ENCODE data around the gene CALML5. TPM values are rescaled to one million over a fixed set of nuclear protein-coding genes. Genes with fewer than 3 reads are reported as not detected.

The CALML5 gene
- total RNA-seq, 1 experiment from 2014 or later = not detected

DNA sequence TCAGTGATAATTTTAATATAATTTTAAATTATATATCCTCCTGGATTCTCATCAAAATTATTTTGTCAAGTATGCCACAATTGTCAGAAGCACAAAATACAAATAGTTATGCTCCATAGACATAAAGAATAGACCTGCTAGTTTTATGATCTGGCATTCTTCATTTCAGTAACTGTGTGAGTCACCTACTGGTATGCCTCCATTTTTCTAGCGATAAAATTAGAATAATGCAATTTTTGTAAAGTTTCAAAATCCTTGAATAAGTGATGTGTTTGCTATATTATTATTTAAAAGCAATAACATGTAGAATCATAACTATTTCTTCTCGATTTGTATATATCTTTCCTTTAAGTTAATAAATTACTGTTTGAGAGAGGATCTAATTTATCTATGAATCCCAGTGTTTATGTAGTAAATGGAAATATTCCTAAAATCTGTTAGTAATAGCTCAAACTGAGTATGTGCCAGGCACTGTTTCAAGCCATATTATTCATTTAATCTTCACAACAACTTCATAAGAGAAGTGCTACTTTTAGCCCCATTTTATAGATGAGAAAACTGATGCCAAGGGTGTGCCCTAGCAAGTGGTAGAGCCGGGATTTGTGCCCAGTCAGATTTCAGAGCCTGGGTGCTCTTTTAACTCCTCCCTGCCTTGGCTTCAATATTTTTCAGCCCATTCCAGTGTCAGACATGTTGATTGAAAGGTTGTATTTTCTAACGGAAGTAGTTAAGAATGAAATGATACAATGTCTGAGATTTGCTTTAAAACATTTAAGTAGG lies 48.6 kb downstream of the CALML5 start:
- ChIA-PET CTCF (no interaction called here), POLR2A (ENCODE audit: low non-redundant PET) (no interaction called here)
- Histone ChIP-seq H3K36me3 (ENCODE audit: insufficient read depth, low read length, poor library complexity, severe bottlenecking) (peaks cover 44% of the 10 kb centered on the region), H3K27me3 (replicated peaks; ENCODE audit: insufficient read depth, low read depth, low read length, poor library complexity) (no peaks in the 10 kb centered on the region), H3K9me3 (ENCODE audit: low read depth, low read length, poor library complexity, severe bottlenecking) (no peaks in the 10 kb centered on the region), H3K4me1 (ENCODE audit: insufficient read depth, low read length, poor library complexity, severe bottlenecking) (peaks cover 16% of the 10 kb centered on the region), H3K4me3 (ENCODE audit: low read depth, low read length, poor library complexity, severe bottlenecking) (no peak overlapping the region), H3K27ac (ENCODE audit: low read depth, low read length, poor library complexity, severe bottlenecking) (no peak overlapping the region)
- TF ChIP-seq, protein P1, sequence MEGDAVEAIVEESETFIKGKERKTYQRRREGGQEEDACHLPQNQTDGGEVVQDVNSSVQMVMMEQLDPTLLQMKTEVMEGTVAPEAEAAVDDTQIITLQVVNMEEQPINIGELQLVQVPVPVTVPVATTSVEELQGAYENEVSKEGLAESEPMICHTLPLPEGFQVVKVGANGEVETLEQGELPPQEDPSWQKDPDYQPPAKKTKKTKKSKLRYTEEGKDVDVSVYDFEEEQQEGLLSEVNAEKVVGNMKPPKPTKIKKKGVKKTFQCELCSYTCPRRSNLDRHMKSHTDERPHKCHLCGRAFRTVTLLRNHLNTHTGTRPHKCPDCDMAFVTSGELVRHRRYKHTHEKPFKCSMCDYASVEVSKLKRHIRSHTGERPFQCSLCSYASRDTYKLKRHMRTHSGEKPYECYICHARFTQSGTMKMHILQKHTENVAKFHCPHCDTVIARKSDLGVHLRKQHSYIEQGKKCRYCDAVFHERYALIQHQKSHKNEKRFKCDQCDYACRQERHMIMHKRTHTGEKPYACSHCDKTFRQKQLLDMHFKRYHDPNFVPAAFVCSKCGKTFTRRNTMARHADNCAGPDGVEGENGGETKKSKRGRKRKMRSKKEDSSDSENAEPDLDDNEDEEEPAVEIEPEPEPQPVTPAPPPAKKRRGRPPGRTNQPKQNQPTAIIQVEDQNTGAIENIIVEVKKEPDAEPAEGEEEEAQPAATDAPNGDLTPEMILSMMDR (conservative IDR thresholded peaks at IDR 0.05; ENCODE audit: low read depth, low read length) = no peak
- no peak for TF ChIP-seq EZH2 (IDR thresholded peaks at IDR 0.05; ENCODE audit: borderline replicate concordance, low read depth, low read length, poor library complexity, severe bottlenecking)
- no peak for DNase-seq (ENCODE audit: low spot score)
- intact Hi-C loops (cut with micrococcal nuclease; ENCODE audit: unreplicated experiment) = no loop called here
- no TSS peak for BruUV-seq (replicated peaks)

DNA sequence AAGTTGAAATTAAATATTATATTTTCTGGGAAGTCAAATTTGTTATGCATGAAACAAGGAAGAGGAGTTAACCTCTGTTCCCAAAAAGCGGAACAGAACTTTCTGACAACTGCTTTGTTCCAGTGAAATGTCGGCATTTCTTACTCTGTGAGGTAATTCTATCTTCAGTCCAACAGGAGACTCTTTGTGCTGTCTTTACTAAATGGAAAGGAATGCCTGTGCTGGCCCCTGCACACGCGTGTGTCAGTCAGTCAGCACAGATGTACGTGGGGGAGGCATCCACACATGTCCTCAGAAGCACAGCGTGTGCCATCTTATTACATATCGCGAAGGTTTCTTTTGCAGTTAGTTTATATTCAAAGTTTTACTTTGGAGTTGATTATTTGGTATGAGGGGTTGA lies 49.5 kb downstream of the CALML5 start:
- ChIA-PET POLR2A (ENCODE audit: low non-redundant PET) (no interaction called here), CTCF (no interaction called here)
- H3K36me3 ChIP-seq (ENCODE audit: insufficient read depth, low read length, poor library complexity, severe bottlenecking) = peaks cover 35% of the 10 kb centered on the region
- no peak for TF ChIP-seq EZH2 (IDR thresholded peaks at IDR 0.05; ENCODE audit: borderline replicate concordance, low read depth, low read length, poor library complexity, severe bottlenecking)
- TF ChIP-seq, protein P1 (conservative IDR thresholded peaks at IDR 0.05; ENCODE audit: low read depth, low read length) = no peak
- no peaks in the 10 kb centered on the region for H3K27me3 ChIP-seq (replicated peaks; ENCODE audit: insufficient read depth, low read depth, low read length, poor library complexity)
- H3K27ac ChIP-seq (ENCODE audit: low read depth, low read length, poor library complexity, severe bottlenecking) = no peak overlapping the region
- intact Hi-C loops (cut with micrococcal nuclease; ENCODE audit: unreplicated experiment) = loop anchor here (10.0 kb wide), 2 partner anchors 425 to 955 kb away; no protein-coding TSS in a partner anchor
- H3K9me3 ChIP-seq (ENCODE audit: low read depth, low read length, poor library complexity, severe bottlenecking) = no peaks in the 10 kb centered on the region
- no TSS peak for BruUV-seq (replicated peaks)
- H3K4me1 ChIP-seq (ENCODE audit: insufficient read depth, low read length, poor library complexity, severe bottlenecking) = peaks cover 16% of the 10 kb centered on the region
- no peak overlapping the region for H3K4me3 ChIP-seq (ENCODE audit: low read depth, low read length, poor library complexity, severe bottlenecking)
- no peak for DNase-seq (ENCODE audit: low spot score)

DNA sequence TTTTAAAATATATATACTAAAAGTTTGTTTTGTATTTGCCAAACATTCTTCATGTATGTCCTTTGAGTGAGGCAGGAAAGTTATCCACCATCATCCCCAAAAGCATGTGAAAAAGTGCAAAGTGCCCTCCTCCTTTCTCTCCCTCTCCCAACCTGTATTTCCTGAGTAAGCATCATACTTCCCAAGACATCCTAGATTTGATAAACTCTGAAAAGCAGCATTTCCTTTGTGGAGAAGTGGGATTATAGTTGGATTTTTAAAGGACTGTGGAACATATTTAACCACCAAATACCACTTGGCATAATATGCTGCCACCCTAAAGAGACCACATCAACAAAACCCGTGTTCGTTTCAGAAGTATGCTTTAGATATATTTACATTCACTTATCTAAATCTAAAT lies 50.1 kb downstream of the CALML5 start:
- peaks cover 29% of the 10 kb centered on the region for H3K36me3 ChIP-seq (ENCODE audit: insufficient read depth, low read length, poor library complexity, severe bottlenecking)
- BruUV-seq (replicated peaks) = no TSS peak
- intact Hi-C loops (cut with micrococcal nuclease; ENCODE audit: unreplicated experiment) = loop anchor here (10.0 kb wide), 2 partner anchors 426 to 956 kb away; no protein-coding TSS in a partner anchor
- TF ChIP-seq, protein P1 (conservative IDR thresholded peaks at IDR 0.05; ENCODE audit: low read depth, low read length) = no peak
- no peak for TF ChIP-seq EZH2 (IDR thresholded peaks at IDR 0.05; ENCODE audit: borderline replicate concordance, low read depth, low read length, poor library complexity, severe bottlenecking)
- H3K9me3 ChIP-seq (ENCODE audit: low read depth, low read length, poor library complexity, severe bottlenecking) = no peaks in the 10 kb centered on the region
- no peak for DNase-seq (ENCODE audit: low spot score)
- POLR2A ChIA-PET (ENCODE audit: low non-redundant PET) = no interaction called here
- CTCF ChIA-PET = no interaction called here
- H3K4me3 ChIP-seq (ENCODE audit: low read depth, low read length, poor library complexity, severe bottlenecking) = no peak overlapping the region
- H3K27ac ChIP-seq (ENCODE audit: low read depth, low read length, poor library complexity, severe bottlenecking) = no peak overlapping the region
- H3K27me3 ChIP-seq (replicated peaks; ENCODE audit: insufficient read depth, low read depth, low read length, poor library complexity) = no peaks in the 10 kb centered on the region
- peaks cover 16% of the 10 kb centered on the region for H3K4me1 ChIP-seq (ENCODE audit: insufficient read depth, low read length, poor library complexity, severe bottlenecking)

Other genes with a start within 250 kb of the CALML5 start
- gene UCN3, start 134.6 kb downstream of the CALML5 start, total RNA-seq (2021) = not detected in 2 replicates
- 0.19 TPM in 1 of 2 replicates, not detected in the other for gene TUBAL3, start 94.7 kb downstream of the CALML5 start, total RNA-seq (2021)
- 64.3 and 71.4 TPM in 2 replicates for gene NET1, start 87.0 kb downstream of the CALML5 start, total RNA-seq (2021)
- gene CALML3, start 25.4 kb upstream of the CALML5 start, total RNA-seq (2021) = not detected in 2 replicates
- 11.9 and 17.8 TPM in 2 replicates for gene ASB13, start 167.0 kb upstream of the CALML5 start, total RNA-seq (2021)
- gene TASOR2, start 185.3 kb upstream of the CALML5 start, total RNA-seq (2021) = 82.5 and 94.5 TPM in 2 replicates

Data from A673 (cell line).